Thyroid gland (tissue), 4 donors: ENCODE results near the gene MTHFSD.

ENCODE experiments used
- POLR2A ChIP-seq, 2 donors: fragments of 450-650 bp; IDR thresholded peaks; one replicate each; pipeline ENCODE4 v1.6.1; 2017; ENCODE audit warnings: antibody characterized with exemption in 2 of 2, mild to moderate bottlenecking in 2 of 2, moderate library complexity in 1 of 2
- TF ChIP-seq, protein P1 (sequence below), 6 experiments: fragments of 200-600 bp in 3 of 6; fragments of 450-650 bp in 3 of 6; sonication (generic) in 3 of 6; IDR thresholded peaks; one replicate each; pipeline ENCODE4 v1.5.1; 2016 to 2019; ENCODE audit warnings: antibody characterized with exemption in 6 of 6, mild to moderate bottlenecking in 2 of 6, inconsistent platforms in 1 of 6, moderate library complexity in 1 of 6

DNA sequence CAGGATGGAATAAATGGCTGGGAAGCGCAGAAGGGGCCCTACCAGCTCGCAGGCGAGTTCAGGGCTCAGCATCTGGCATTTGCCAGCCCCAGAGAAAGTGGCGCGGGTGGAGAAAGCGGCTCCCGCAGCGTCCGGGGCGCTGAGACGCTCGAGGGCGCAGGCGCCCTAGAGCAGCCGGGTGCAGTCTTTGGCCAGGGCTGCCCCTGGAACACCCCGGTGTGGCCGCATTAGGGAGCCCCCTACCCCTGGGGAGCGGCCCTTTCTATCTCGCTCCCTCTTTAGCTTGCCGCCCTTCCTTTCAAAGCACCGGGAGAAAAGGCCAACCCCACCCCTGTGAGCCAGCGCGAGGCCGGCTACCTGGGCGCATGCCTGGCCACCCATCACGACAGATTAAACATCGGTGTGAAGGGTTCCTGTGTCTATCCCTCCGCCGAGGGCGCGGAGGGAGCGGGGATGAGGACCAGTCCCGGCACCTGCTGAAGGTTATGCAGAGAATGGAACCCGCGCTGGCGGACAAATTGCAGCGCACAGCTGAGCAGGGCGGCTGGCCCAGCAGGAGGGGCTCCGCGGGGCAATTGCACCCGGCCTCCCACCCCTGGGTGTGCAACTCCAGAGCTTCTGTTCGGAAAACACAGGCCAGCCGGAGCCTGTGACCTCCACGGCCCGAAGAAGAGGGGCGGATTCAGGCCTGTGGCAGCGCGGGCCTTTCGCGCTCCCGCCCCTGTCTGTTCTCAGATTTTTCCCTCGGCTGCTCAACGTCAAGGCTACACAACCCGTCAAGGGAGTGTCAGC lies 60.3 kb downstream of the MTHFSD start:
- TF ChIP-seq, protein P1, sequence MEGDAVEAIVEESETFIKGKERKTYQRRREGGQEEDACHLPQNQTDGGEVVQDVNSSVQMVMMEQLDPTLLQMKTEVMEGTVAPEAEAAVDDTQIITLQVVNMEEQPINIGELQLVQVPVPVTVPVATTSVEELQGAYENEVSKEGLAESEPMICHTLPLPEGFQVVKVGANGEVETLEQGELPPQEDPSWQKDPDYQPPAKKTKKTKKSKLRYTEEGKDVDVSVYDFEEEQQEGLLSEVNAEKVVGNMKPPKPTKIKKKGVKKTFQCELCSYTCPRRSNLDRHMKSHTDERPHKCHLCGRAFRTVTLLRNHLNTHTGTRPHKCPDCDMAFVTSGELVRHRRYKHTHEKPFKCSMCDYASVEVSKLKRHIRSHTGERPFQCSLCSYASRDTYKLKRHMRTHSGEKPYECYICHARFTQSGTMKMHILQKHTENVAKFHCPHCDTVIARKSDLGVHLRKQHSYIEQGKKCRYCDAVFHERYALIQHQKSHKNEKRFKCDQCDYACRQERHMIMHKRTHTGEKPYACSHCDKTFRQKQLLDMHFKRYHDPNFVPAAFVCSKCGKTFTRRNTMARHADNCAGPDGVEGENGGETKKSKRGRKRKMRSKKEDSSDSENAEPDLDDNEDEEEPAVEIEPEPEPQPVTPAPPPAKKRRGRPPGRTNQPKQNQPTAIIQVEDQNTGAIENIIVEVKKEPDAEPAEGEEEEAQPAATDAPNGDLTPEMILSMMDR (IDR thresholded peaks at IDR 0.05): no peak
- TF ChIP-seq POLR2A (IDR thresholded peaks at IDR 0.05): no peak
